Renal cortex interstitium (tissue), 11 donors: Measurements from ENCODE around the gene SMCO2. TPM values are rescaled to one million over a fixed set of nuclear protein-coding genes. Genes with fewer than 3 reads are reported as not detected.

Source experiments
- DNase-seq, 11 donors: peaks; one replicate each; pipeline ENCODE4 v3.0.0-alpha.2; 2013; ENCODE audit warnings: low read depth in 9 of 11, low spot score in 4 of 11; ENCODE audit errors: extremely low read depth in 1 of 11
- polyA plus RNA-seq, 3 donors: library from polyadenylated mRNA; unstranded; fragments of 120-200 nt; gene quantifications; one replicate each; pipeline ENCODE4 v1.2.1, GENCODE V29; 2013; ENCODE audit not compliant: insufficient read length in 3 of 3

Gene SMCO2
- polyA plus RNA-seq, 3 donors, result 0.24 to 0.91 (median 0.40) TPM

DNA sequence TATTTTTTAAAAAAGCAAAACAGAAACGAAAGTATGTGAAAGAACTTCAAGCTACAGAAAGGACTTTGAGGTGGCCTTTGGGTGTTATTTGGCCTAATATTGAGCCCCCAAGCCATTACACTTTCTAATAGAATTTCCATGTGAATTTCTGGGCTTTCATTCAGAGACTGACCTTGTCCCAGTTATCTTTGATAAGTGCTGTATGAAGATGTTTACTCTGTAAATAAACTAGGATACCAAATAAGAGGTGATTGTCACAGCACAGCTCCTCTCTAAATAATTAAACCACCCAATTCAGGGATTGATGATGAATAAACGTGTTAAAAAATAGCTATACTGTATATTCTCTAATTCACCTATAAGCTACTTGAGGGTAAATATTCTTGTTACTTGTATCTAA is 44.7 kb downstream of the SMCO2 start:
- no peak for DNase-seq

DNA sequence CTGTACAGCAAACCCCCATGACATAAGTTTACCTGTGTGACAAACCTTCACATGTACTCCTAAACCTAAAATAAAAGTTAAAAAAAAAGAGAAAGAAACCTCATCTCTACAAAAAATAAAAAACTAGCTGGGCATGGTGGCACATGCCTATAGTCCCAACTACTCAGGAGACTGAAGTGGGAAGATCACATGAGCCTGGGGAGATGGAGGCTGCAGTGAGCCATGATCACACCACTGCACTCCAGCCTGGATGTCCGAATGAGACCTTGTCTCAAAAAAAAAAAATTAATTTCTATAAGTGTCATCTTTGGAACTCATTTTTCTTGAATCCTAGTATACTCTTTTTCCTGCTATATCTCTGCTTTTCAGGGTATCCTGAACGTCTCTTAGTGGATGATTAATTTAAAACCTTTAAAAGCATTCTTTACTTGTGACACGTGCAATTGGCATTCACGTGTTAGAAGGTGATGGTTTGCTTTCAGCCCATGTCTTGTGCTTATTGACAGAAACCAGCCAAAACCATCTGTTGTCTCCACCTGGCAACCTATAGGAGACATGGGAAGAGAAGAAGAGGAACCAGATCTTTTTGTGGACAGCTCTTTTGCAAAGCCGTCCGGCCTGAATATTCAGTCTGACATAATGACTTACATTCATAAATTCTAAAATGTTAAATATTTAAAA is 46.9 kb downstream of the SMCO2 start:
- no peak for DNase-seq

DNA sequence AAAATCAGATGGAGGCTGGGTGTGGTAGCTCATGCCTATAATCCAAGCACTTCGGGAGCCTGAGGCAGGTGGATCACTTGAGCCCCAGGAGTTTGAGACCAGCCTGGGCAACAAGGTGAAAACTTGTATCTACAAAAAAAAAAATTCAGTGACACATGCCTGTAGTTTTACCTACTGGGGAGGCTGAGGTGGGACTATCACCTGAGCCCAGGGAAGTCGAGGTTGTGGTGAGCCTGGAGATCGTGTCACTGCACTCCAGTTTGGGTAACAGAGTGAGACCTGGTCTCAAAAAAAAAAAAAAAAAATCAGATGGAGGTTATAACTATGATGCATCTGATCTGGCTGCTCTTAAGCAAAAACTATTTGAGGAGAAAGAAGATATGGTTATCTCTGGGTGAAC is 50.9 kb downstream of the SMCO2 start:
- DNase-seq, result no peak

DNA sequence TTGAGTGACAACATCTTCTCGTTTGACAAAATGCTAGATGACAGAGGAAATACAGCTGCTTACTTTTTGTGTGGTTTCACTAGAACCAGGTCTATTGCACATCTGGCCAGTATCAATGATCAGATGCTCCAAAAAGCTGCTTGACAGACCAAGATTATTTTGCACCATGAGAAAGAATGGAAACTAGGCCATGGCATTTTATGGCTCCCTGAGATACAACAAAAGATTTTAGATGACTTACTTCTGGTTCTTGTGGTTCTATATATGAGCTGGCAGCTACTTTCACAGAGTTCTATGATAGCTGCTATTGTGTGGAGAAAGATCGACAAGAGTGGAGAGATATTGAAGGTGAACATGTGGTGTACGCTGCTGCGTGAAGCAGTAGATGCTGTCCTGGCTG is 51.6 kb downstream of the SMCO2 start:
- no peak for DNase-seq

DNA sequence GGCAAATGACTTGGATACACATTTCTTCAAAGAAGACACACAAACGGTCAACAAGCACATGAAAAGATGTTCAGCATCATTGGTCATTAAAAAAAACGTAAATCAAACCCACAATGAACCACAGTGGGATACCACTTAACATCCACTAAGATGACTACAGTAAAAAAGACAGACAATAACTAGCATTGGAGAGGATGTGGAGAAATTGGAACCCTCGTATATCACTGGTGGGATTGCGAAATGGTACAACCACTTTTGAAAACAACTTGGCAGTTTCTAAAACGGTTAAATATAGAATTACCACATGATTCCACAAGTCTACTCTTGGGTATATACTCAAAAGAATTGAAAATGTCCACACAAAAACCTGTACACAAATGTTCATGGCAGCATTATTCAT is 52.2 kb downstream of the SMCO2 start:
- DNase-seq, result no peak

DNA sequence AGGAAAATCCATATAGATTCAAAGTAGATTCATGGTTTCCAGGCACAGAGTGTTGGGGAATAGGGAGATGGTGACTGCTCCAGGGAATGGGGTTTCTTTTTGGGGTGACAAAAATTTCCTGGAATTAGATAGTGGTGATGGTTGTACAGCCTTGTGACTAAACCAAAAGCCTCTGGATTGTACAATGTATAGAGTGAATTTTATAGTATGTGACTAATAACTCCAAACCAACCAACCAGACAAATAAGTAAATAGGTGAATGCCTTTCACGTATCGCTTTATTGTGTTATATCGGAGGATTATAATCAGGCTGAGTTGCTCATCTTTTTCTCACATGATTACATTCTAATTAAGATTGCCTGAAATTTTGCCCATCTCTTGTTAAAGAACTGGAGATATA is 52.8 kb downstream of the SMCO2 start:
- no peak for DNase-seq

DNA sequence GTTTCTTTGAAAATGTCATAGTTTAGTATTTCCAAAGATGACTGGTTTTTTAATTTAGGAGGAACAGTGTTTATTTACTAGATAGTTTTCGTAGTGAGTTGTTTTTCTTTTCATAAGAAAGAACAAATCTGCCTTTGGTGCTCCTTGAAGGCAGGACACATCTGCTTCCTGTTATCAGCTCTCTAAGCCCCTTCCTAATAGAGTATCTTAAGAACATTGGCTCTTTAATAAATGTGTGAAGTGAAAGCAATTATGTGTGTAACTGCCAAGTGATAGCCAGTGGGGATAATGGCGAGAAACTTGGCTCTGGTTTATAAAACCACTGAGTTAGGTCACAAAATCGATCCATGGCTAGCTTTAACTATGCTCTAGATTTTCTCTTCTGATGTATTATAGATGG is 54.0 kb downstream of the SMCO2 start:
- no peak for DNase-seq

DNA sequence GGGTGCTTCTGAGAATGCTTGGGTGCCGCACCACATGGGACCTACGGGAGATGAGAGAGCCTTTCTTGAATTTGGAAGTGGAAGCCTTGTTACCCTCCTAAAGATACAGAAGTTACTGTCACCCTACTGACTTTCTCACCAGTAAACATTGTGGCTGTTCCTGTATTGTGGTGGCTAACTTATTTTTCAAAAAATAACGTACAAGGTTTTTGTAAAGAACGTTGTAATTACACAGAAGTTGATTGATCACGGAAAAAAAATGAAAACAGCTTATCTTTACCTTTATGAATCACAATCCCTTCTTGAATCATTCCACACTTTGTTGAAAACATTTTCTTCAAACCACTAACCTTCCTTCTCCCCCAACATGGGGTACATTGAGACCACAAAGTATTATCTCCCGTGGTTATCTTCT is 55.5 kb downstream of the SMCO2 start:
- DNase-seq, result no peak

DNA sequence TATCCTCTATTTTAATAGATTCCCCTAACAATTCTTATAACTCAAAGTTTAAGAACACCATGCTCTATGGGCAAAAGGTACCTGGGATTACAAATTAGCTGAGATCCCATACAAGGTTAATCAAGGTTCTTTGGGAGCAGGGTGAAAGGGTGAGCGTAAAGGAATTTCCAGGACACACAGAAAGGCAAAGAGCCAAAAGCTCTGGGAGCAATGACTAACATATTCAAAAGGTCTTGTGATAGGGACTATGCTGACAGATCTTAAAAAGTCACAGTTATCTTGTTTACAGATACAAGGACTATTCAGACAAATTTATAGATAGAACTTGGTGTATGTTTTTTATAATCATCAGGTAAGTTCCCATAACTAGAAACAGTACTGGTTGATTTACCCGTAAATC is 58.0 kb downstream of the SMCO2 start:
- no peak for DNase-seq

DNA sequence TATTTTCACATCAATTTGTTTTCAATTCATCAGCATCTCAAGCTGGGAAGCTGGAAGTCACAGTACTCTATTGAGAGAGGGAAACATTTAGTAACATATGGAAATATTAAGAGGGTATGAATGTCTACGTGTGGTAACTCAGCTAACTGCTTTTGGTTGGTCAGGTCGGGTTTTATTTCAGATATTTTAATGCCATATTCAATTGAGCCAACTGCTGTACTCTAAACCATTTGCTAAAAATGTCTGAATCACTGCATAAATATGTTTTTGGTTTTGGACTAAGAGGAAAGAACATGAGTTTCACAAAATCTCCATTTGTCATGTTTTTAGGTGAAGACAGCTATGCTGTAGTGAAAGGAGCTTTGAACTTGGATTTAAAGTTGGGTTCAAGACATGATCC is 58.6 kb downstream of the SMCO2 start:
- no peak for DNase-seq

DNA sequence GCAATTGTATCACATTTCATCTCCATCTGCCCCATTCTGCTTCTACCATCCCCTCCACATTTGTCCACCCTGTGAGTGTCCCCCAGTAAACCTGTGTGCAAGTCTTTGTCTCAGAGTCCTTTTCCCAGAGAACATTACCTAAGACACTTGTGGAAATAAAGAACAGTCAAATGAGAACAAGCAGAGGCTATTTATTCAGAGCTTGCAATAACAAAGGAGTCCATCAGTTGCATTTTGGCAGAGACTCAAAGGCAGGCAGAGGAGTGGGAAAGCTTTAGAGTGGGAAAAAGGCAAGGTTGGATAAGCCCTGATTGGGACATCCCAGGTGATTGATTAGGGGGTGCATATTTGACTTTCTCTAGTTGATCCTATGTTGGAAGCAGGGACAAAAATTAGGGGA is 59.2 kb downstream of the SMCO2 start:
- DNase-seq, result no peak

DNA sequence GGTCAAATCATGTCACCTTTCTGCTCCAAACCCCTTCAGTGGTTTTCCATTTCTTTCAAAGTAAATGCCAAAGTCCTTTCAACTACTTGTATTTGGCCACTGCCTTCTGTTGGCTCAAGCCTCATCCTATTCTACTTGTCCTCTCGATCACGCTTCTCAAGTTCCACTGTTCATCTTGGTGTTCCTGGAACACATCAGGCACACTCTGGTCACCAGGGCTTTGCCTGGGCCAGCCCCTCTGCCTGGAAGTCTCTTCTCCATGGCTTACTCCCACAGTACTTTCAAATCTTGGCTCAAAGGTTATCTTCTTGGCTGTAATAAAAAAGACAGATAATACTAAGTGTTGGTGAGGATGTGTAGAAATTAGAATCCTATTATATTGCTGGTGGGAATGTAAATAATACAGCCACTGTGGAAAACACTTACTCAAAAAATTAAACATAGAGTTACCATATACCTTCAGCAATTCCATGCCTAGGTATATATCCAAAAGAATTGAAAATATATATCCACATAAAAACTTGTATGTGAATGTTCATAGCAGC is 60.2 kb downstream of the SMCO2 start:
- no peak for DNase-seq

DNA sequence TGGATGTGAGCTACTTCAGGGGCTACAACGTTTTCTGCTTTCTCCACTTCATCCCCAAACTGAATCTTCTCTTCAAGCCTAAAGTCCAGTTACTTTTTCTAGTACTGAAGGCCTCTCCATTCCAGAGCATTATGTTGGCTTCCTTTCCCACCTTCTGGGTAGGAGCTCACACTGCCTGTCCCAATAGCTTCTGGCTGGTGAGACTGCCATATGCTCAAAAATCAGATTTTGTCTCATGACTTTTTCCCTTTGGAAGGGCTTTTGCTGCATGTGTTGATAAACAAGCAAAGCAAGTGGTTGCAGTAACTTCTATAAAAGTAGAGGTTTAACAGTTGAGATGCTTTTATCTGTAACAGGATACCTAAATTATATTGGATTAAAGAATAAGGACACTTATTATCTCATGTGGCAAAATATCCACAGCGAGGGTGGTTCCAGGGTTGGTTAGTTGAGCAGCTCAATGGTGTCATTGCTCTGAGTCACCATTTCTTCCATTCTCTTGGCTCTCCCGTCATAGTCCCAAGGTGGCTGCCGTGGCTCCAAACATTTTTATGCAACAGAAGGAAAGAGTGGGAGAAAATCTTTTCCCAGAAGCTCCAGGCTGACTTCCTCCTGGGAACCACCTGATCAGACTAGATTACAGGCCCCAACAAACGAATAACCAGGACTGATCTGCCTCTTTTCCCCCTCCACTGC is 62.3 kb downstream of the SMCO2 start:
- no peak for DNase-seq

DNA sequence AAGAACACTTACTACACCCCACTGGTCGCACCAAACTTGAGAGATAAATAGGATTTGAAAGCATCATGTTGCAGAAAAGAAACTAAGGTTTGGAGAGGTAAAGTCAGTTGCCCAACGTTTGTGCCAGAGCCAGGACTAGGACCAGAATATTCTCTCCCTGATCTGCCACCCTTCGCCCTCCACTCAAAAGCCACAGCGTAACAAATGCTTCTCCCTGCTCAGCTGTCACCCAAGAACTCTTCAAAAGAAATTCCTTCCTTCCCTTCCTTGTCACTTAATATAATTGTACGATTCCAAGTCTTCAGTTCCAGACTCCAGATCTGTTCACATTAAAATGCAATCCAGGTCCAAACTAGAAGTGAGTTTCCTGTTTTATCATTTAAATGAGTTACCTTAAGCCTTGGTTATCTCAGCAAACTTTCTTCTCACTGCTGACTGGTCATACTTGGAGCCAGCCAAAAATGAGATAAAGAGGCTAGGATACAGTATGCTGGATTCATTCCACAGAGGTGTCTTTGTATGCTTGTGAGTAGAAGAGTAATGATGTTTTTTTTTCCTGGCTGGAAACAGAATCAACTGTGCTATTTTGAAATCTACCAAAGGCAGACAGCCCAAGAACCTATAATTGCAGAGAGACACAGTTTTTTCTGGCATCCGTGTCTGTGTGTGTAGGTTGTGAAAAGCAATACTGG is 64.6 kb downstream of the SMCO2 start:
- no peak for DNase-seq

DNA sequence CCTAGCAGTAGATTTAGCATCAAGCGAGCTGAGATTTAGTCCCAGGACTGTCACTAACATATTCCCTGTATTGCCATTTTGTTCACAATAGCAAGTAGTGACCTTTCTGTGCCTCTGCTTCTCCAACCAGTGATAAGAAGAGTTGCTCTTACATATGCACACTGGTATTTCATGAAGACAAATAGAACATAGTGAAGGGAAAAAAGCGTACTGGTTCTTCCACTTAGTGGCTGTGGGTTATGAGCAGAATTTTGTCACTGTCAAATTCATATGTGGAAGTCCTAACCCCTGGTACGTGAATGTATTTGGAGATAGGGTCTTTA is 65.1 kb downstream of the SMCO2 start:
- no peak for DNase-seq

DNA sequence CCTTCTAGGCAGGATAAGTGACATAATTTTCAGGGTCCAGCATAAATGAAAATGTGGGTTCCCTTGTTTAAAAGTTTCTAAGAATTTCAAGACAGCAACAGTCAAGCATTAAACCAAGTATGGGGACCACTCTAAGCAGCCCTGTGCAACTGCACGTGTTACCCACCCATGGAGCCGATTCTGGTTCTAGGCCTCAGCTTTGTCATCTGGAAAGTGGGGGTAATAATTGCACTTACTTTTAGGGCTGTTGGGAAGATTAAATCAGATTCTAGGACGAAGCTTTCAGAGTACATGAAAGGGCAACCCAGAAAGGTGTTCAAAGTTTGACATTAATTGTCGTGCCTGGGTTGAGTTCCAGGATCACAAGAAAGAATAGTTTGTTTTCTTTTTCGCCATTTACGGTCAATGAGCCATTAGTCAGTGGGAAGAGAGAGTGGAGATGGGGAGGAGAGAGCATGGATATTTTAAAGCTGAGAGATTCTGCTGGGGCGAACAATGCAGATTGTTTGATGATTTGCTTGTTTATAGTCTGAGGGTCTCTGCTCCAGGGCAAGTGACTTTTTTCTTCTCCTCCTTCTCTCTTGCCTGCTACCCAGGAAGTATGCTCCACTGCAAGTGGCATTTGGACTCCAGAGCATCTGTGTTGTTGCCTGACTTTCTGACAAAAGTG is 66.8 kb downstream of the SMCO2 start:
- DNase-seq, result no peak

DNA sequence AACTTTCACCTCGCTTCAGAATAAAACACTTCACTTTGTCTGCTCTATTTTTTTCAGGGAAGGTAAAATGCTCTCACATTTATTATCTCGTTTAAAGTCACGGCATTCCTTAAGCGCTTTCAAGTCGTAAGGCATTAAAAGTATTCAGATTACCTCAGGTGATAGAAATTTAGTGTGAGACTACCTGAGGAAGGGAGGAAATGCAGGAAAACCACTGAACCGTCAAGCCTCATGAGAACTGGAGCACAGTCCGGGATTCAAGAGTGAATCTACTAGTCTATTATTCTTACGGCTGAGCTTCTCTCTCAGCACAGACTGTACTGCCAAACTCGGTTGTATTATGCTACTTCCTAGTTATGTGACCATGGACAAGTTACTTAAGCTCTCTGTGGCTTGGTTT is 69.1 kb downstream of the SMCO2 start:
- peak in 4 of 11 donors; percentile 47 to 78 (median 74) for DNase-seq

DNA sequence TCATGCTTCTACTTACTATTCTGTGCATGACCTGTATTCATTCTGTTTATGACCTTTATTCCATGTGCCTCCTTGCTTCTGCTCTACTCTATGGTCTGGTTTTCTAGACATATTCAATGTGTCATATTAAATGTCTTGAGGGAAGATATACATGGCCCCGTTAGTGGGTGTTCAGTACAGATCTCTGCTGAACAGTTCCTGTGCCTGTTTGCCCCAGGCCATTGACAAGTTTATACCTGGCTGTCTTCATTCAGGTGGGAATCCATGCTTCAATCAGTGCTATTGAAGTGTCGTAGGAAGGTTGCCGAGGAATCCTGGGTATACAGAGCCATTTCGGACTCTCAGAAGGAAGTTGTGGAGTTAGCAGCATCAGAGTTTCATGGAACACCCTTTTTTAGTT is 70.1 kb downstream of the SMCO2 start:
- no peak for DNase-seq

DNA sequence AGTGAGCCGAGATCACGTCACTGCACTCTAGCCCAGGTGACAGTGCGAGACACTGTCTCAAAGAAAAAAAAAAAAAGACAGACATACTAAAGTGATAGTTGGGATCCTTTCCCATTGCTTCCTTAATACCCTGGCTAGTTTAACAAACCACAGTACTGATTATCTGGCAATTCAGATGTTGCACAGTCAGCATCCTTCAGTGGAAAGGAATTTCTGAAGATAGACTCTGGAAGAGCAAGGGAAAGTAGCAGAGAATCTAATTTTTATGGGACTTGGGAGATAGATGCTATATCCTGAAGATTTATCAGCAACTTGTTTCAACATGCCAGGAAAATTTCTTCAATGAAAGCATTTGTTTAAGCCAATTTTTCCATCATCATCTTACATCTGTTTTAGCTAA is 71.0 kb downstream of the SMCO2 start:
- DNase-seq, result no peak
